Tibial artery (tissue), 4 donors: Measurements from ENCODE around the gene MCC.
A peak's percentile ranks its signal among the peaks of the same experiment; 100 is the strongest.

ENCODE experiments used
- DNase-seq, 2 donors: peaks; one replicate each; pipeline ENCODE4 v3.0.0-alpha.2; 2019
- H3K27ac ChIP-seq, 2 donors: fragments of 200-600 bp; sonication (generic) in 1 of 2; 1 replicate in 1 of 2; 2 replicates in 1 of 2; pipeline ENCODE4 v1.5.1; 2018 to 2019; ENCODE audit warnings: mild to moderate bottlenecking in 1 of 2
- H3K27me3 ChIP-seq, 2 donors: fragments of 200-600 bp; sonication (generic) in 1 of 2; one replicate each; pipeline versions ENCODE4 v1.5.1 to v1.6.0; 2016 to 2019
- H3K36me3 ChIP-seq, 3 donors: fragments of 200-600 bp; sonication (generic) in 2 of 3; one replicate each; pipeline ENCODE4 v1.5.1; 2016 to 2019; ENCODE audit warnings: mild to moderate bottlenecking in 2 of 3
- H3K4me1 ChIP-seq, 4 donors: fragments of 200-600 bp; sonication (generic) in 2 of 4; 1 replicate in 3 of 4; 2 replicates in 1 of 4; pipeline ENCODE4 v1.5.1; 2016 to 2019
- H3K4me3 ChIP-seq, 2 donors: fragments of 200-600 bp; sonication (generic) in 1 of 2; 1 replicate in 1 of 2; 2 replicates in 1 of 2; pipeline ENCODE4 v1.5.1; 2018 to 2019; ENCODE audit warnings: mild to moderate bottlenecking in 2 of 2
- H3K9me3 ChIP-seq, 3 donors: fragments of 200-600 bp; sonication (generic) in 1 of 3; one replicate each; pipeline ENCODE4 v1.5.1; 2016 to 2019
- CTCF ChIP-seq, 2 experiments: fragments of 200-600 bp in 1 of 2; fragments of 450-650 bp in 1 of 2; IDR thresholded peaks; one replicate each; pipeline ENCODE4 v1.5.1; 2017 to 2019; ENCODE audit warnings: antibody characterized with exemption in 2 of 2, mild to moderate bottlenecking in 1 of 2, moderate library complexity in 1 of 2
- intact Hi-C: fragments of 100-400 bp; cut with DNase I; formaldehyde crosslinking; loops from one replicate; pipeline ENCODE4 v1.15.0; 2023; ENCODE audit warnings: low total_unique reads

Gene MCC

GRCh38 chr5:113357696-113358476 is 130.4 kb downstream of the MCC start:
- DNase-seq = peak in 1 of 2 donors; percentile 39
- Histone ChIP-seq H3K27ac (no peak overlapping the region), H3K9me3 (no peaks in the 10 kb centered on the region), H3K27me3 (no peaks in the 10 kb centered on the region), H3K36me3 (no peaks in the 10 kb centered on the region), H3K4me3 (no peak overlapping the region), H3K4me1 (no peaks in the 10 kb centered on the region)
- intact Hi-C loops = no loop called here
- TF ChIP-seq CTCF (IDR thresholded peaks at IDR 0.05) = no peak

GRCh38 chr5:113356487-113356886 is 131.8 kb downstream of the MCC start:
- H3K27ac ChIP-seq = no peak overlapping the region
- no peak overlapping the region for H3K4me3 ChIP-seq
- no peak for TF ChIP-seq CTCF (IDR thresholded peaks at IDR 0.05)
- intact Hi-C loops = no loop called here
- H3K36me3 ChIP-seq = no peaks in the 10 kb centered on the region
- H3K9me3 ChIP-seq = no peaks in the 10 kb centered on the region
- H3K4me1 ChIP-seq = no peaks in the 10 kb centered on the region
- no peaks in the 10 kb centered on the region for H3K27me3 ChIP-seq
- DNase-seq = no peak

GRCh38 chr5:113354055-113354454 is 134.2 kb downstream of the MCC start:
- no peak for TF ChIP-seq CTCF (IDR thresholded peaks at IDR 0.05)
- Histone ChIP-seq H3K36me3 (no peaks in the 10 kb centered on the region), H3K4me1 (no peaks in the 10 kb centered on the region), H3K27ac (no peak overlapping the region), H3K9me3 (no peaks in the 10 kb centered on the region), H3K4me3 (no peak overlapping the region), H3K27me3 (no peaks in the 10 kb centered on the region)
- intact Hi-C loops = no loop called here
- DNase-seq = no peak

GRCh38 chr5:113347572-113347971 is 140.7 kb downstream of the MCC start:
- H3K36me3 ChIP-seq = no peaks in the 10 kb centered on the region
- intact Hi-C loops = no loop called here

GRCh38 chr5:113344973-113345940 is 143.0 kb downstream of the MCC start:
- intact Hi-C loops = no loop called here

More at GRCh38 chr5:113347572-113347971, 140.7 kb downstream of the MCC start:
- no peaks in the 10 kb centered on the region for H3K27me3 ChIP-seq
- no peaks in the 10 kb centered on the region for H3K9me3 ChIP-seq
- H3K4me3 ChIP-seq = no peak overlapping the region
- H3K27ac ChIP-seq = no peak overlapping the region
- H3K4me1 ChIP-seq = peaks cover 0 to 4% (median 0%) of the 10 kb centered on the region in 4 donors
- TF ChIP-seq CTCF (IDR thresholded peaks at IDR 0.05) = no peak
- no peak for DNase-seq

More at GRCh38 chr5:113344973-113345940, 143.0 kb downstream of the MCC start:
- Histone ChIP-seq H3K27ac (no peak overlapping the region), H3K4me1 (peaks cover 0 to 4% (median 0%) of the 10 kb centered on the region in 4 donors), H3K4me3 (no peak overlapping the region), H3K36me3 (no peaks in the 10 kb centered on the region), H3K9me3 (no peaks in the 10 kb centered on the region), H3K27me3 (no peaks in the 10 kb centered on the region)
- no peak for DNase-seq
- TF ChIP-seq CTCF (IDR thresholded peaks at IDR 0.05) = no peak
